WTC11 (cell line): ENCODE measurements around the gene FES. TPM values are rescaled to one million over a fixed set of nuclear protein-coding genes. Genes with fewer than 3 reads are reported as not detected.

ENCODE experiments used
- ATAC-seq: fragments of 200-7000 bp; cut with Tn5 transposase; 2 replicates; pipeline ENCODE4 v1.10.0; 2021; ENCODE audit warnings: mild to moderate bottlenecking, moderate library complexity
- CTCF ChIA-PET: fragments of 300-600 bp; sonication (Branson Sonifier 250); formaldehyde crosslinking; loops from one replicate; lab custom pipeline; 2021; ENCODE audit warnings: antibody characterized with exemption; lab: Charles Lee
- POLR2A ChIA-PET: fragments of 350-600 bp; sonication (Branson Sonifier 250); formaldehyde crosslinking; loops from one replicate; lab custom pipeline; 2021; ENCODE audit warnings: antibody characterized with exemption; lab: Charles Lee
- DNase-seq: peaks from one replicate; pipeline ENCODE4 v3.0.0; 2021; ENCODE audit warnings: low spot score
- H3K27ac Mint-ChIP-seq: 2 replicates; pipeline ENCODE4 v1.8.0; 2021; ENCODE audit warnings: mixed read lengths
- H3K27me3 Mint-ChIP-seq: 2 replicates; pipeline ENCODE4 v1.8.0; 2021; ENCODE audit warnings: low read depth, mild to moderate bottlenecking, moderate library complexity, mixed read lengths
- H3K36me3 Mint-ChIP-seq: 2 replicates; pipeline ENCODE4 v1.8.0; 2021; ENCODE audit warnings: mixed read lengths
- H3K4me1 Mint-ChIP-seq: 2 replicates; pipeline ENCODE4 v1.8.0; 2022; ENCODE audit warnings: mixed read lengths
- H3K4me3 Mint-ChIP-seq: 2 replicates; pipeline ENCODE4 v1.8.0; 2021; ENCODE audit warnings: mild to moderate bottlenecking, moderate library complexity, mixed read lengths
- H3K9me3 Mint-ChIP-seq: 2 replicates; pipeline ENCODE4 v1.8.0; 2021; ENCODE audit warnings: mixed read lengths
- ARID4B ChIP-seq: sonication (generic); formaldehyde crosslinking; IDR thresholded peaks from 2 replicates; pipeline ENCODE4 v1.8.0; 2023; ENCODE audit warnings: missing genetic modification reagents, mild to moderate bottlenecking, borderline replicate concordance
- E2F1 ChIP-seq: sonication (generic); formaldehyde crosslinking; IDR thresholded peaks from 2 replicates; pipeline ENCODE4 v1.8.0; 2022; ENCODE audit warnings: mild to moderate bottlenecking, missing genetic modification reagents
- ETV6 ChIP-seq: sonication (generic); formaldehyde crosslinking; IDR thresholded peaks from 2 replicates; pipeline ENCODE4 v1.8.1; 2022; ENCODE audit warnings: mild to moderate bottlenecking, missing genetic modification reagents
- GABPB1 ChIP-seq: sonication (generic); formaldehyde crosslinking; IDR thresholded peaks from 2 replicates; pipeline ENCODE4 v1.8.1; 2023; ENCODE audit warnings: mild to moderate bottlenecking, missing genetic modification reagents
- HMGA2 ChIP-seq: fragments of 250-450 bp; sonication (Bioruptor Pico); IDR thresholded peaks from 2 replicates; pipeline ENCODE4 v1.4.0; 2021; ENCODE audit warnings: mild to moderate bottlenecking, moderate library complexity
- MXD4 ChIP-seq: fragments of 250-450 bp; sonication (Bioruptor Pico); IDR thresholded peaks from 2 replicates; pipeline ENCODE4 v1.8.0; 2021; ENCODE audit warnings: mild to moderate bottlenecking, moderate library complexity, borderline replicate concordance
- TCF7 ChIP-seq: sonication (generic); formaldehyde crosslinking; IDR thresholded peaks from 2 replicates; pipeline ENCODE4 v1.8.0; 2022; ENCODE audit warnings: mild to moderate bottlenecking, low read depth, missing genetic modification reagents, moderate library complexity
- TEAD1 ChIP-seq: sonication (generic); formaldehyde crosslinking; IDR thresholded peaks from 2 replicates; pipeline ENCODE4 v1.8.0; 2022; ENCODE audit warnings: mild to moderate bottlenecking, missing genetic modification reagents
- ZNF219 ChIP-seq: sonication (generic); formaldehyde crosslinking; IDR thresholded peaks from 2 replicates; pipeline ENCODE4 v1.8.0; 2023; ENCODE audit warnings: missing genetic modification reagents, mild to moderate bottlenecking, borderline replicate concordance
- ZNF425 ChIP-seq: fragments of 250-450 bp; sonication (Bioruptor Pico); conservative IDR thresholded peaks from 2 replicates; pipeline ENCODE4 v1.9.0; 2021; ENCODE audit warnings: mild to moderate bottlenecking
- total RNA-seq: library from RNA; stranded (reverse); gene quantifications from 3 replicates; pipeline ENCODE4 v1.2.3, GENCODE V29; 2021
- TF ChIP-seq, protein P1 (sequence below): sonication (generic); formaldehyde crosslinking; IDR thresholded peaks from 2 replicates; pipeline ENCODE4 v1.8.1; 2023; ENCODE audit warnings: mild to moderate bottlenecking, missing genetic modification reagents, moderate library complexity
- TF ChIP-seq, protein P2 (sequence below): sonication (generic); formaldehyde crosslinking; IDR thresholded peaks from 2 replicates; pipeline ENCODE4 v1.8.0; 2022; ENCODE audit warnings: mild to moderate bottlenecking, missing genetic modification reagents
- TF ChIP-seq, protein P3 (sequence below): fragments of 250-450 bp; sonication (Bioruptor Pico); IDR thresholded peaks from 2 replicates; pipeline ENCODE4 v1.9.0; 2021; ENCODE audit warnings: mild to moderate bottlenecking
- TF ChIP-seq, protein P4 (sequence below): sonication (generic); formaldehyde crosslinking; IDR thresholded peaks from 2 replicates; pipeline ENCODE4 v1.8.0; 2023; ENCODE audit warnings: missing genetic modification reagents

FES gene
- total RNA-seq, 1 experiment from 2014 or later = 10.0 TPM

DNA sequence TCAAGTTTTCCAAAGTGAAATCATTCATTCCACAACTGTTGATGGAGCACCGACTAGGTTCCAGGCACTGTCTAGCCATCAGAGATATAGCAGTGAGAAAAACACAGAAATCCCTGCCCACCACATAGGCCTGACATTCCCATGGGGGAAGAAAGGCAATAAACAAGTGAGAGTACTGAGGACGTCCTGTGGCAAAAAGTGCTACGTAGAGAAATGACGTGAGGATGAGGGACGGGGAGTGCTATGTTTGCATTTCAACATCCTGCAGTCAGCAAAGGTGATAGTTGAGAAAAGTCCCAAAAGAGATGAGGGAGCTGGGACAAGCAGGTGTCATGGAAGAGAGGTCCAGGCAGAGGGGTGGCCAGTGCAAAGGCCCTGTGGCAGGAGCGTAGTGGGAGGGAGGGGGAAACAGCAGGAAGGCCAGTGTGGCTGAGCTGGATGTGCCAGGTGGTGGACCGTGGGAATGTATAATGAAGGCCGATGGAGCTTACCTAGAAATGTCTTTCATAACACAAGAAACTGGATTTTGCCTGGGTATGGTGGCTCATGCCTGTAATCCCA is 26.3 kb upstream of the FES start:
- peaks cover 14% of the 10 kb centered on the region for H3K4me1 Mint-ChIP-seq
- no peaks in the 10 kb centered on the region for H3K27me3 Mint-ChIP-seq
- ChIA-PET CTCF (interaction anchor here (2.3 kb wide), 1 partner anchor 27 kb away, joined by 11 read pairs; the partner anchor contains the start of gene FES), POLR2A (no interaction called here)
- H3K9me3 Mint-ChIP-seq = no peaks in the 10 kb centered on the region
- no peak for ATAC-seq
- TF ChIP-seq, protein P1, sequence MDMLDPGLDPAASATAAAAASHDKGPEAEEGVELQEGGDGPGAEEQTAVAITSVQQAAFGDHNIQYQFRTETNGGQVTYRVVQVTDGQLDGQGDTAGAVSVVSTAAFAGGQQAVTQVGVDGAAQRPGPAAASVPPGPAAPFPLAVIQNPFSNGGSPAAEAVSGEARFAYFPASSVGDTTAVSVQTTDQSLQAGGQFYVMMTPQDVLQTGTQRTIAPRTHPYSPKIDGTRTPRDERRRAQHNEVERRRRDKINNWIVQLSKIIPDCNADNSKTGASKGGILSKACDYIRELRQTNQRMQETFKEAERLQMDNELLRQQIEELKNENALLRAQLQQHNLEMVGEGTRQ (CRISPR knock-in tag) = no peak
- H3K36me3 Mint-ChIP-seq = no peaks in the 10 kb centered on the region
- H3K27ac Mint-ChIP-seq = no peak overlapping the region
- DNase-seq = no peak
- H3K4me3 Mint-ChIP-seq = no peak overlapping the region

GRCh38 chr15:90859234-90860131 is 24.8 kb upstream of the FES start:
- Mint-ChIP-seq H3K9me3 (no peaks in the 10 kb centered on the region), H3K4me3 (no peak overlapping the region), H3K27ac (peak overlapping the region; percentile 93), H3K4me1 (peaks cover 14% of the 10 kb centered on the region), H3K27me3 (no peaks in the 10 kb centered on the region), H3K36me3 (no peaks in the 10 kb centered on the region)
- no peak for DNase-seq
- ChIA-PET CTCF (interaction anchor here (0.7 to 2.3 kb wide), 9 partner anchors 10 to 212 kb away, joined by 3 to 11 read pairs (median 4); partner anchors contain the start of genes FES and HDDC3), POLR2A (interaction anchor here (0.7 to 1.4 kb wide), 5 partner anchors 11 to 154 kb away, joined by 3 to 4 read pairs (median 4); no protein-coding TSS in a partner anchor)
- TF ChIP-seq ETV6 (CRISPR knock-in tag) (0 out of 2 replicates have a peak, but pooled peaks have one; percentile 40), E2F1 (CRISPR knock-in tag) (0 out of 2 replicates have a peak, but pooled peaks have one; percentile 26), MXD4 (CRISPR knock-in tag) (no peak), ARID4B (CRISPR knock-in tag) (peak; percentile 36; the same call in 1 of the 2 replicates), GABPB1 (CRISPR knock-in tag) (peak; percentile 42; the same call in 1 of the 2 replicates)
- peak; percentile 83 for ATAC-seq

- no peak for TF ChIP-seq ZNF219 (CRISPR knock-in tag)
- TF ChIP-seq, protein P2, sequence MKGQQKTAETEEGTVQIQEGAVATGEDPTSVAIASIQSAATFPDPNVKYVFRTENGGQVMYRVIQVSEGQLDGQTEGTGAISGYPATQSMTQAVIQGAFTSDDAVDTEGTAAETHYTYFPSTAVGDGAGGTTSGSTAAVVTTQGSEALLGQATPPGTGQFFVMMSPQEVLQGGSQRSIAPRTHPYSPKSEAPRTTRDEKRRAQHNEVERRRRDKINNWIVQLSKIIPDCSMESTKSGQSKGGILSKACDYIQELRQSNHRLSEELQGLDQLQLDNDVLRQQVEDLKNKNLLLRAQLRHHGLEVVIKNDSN (CRISPR knock-in tag) = no peak
- TF ChIP-seq HMGA2 (CRISPR knock-in tag) = no peak
- TF ChIP-seq, protein P3, sequence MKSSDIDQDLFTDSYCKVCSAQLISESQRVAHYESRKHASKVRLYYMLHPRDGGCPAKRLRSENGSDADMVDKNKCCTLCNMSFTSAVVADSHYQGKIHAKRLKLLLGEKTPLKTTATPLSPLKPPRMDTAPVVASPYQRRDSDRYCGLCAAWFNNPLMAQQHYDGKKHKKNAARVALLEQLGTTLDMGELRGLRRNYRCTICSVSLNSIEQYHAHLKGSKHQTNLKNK (CRISPR knock-in tag) = no peak
- TF ChIP-seq TEAD1 (CRISPR knock-in tag) = no peak
- TF ChIP-seq, protein P4, sequence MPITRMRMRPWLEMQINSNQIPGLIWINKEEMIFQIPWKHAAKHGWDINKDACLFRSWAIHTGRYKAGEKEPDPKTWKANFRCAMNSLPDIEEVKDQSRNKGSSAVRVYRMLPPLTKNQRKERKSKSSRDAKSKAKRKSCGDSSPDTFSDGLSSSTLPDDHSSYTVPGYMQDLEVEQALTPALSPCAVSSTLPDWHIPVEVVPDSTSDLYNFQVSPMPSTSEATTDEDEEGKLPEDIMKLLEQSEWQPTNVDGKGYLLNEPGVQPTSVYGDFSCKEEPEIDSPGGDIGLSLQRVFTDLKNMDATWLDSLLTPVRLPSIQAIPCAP (CRISPR knock-in tag) = no peak
- TF ChIP-seq ZNF425 = no peak
- no peak for TF ChIP-seq TCF7
- TF ChIP-seq, all 79 proteins: peak for 0
- H3K27me3 Mint-ChIP-seq = no peaks in the 10 kb centered on the region
- POLR2A ChIA-PET = interaction anchor here (0.7 to 1.2 kb wide), 2 partner anchors 10 to 21 kb away, joined by 3 to 4 read pairs; no protein-coding TSS in a partner anchor
- ATAC-seq (no peak), DNase-seq (no peak)
- H3K27ac Mint-ChIP-seq = 0 out of 2 replicates have a peak overlapping the region, but pooled peaks have one; percentile 3
- CTCF ChIA-PET = interaction anchor here (0.8 to 1.6 kb wide), 4 partner anchors 9 to 74 kb away, joined by 3 to 11 read pairs (median 4); partner anchors contain the start of gene HDDC3
- H3K4me3 Mint-ChIP-seq = no peak overlapping the region
- H3K9me3 Mint-ChIP-seq = no peaks in the 10 kb centered on the region
- peaks cover 14% of the 10 kb centered on the region for H3K4me1 Mint-ChIP-seq
- no peaks in the 10 kb centered on the region for H3K36me3 Mint-ChIP-seq
Measured at GRCh38 chr15:90860450-90860849, 23.9 kb upstream of the FES start.
